ENCODE results near the gene TUT1. TPM values are rescaled to one million over a fixed set of nuclear protein-coding genes. Genes with fewer than 3 reads are reported as not detected.

TUT1 gene
- total RNA-seq, 1 experiment from 2014 or later: 20.7 TPM

- no peak within 1 kb of the TSS for H2BK20ac ChIP-seq (ENCODE audit: low read depth, low read length, poor library complexity, severe bottlenecking)
- Mint-ChIP-seq H3K27ac (peak within 1 kb of the TSS in 1 of 3 experiments; percentile 69; a peak in 1 of 7 replicates), H3K36me3 (ENCODE audit: insufficient read depth in 1 of 3, low read depth in 3 of 3) (no peaks in the 10 kb centered on the region; a peak in 1 of 7 replicates)
Observed at GRCh38 chr11:62546244-62546928, 44.9 kb downstream of the TUT1 start, which contains the start of gene AHNAK. Gene AHNAK, minus strand, starts transcription at chr11:62546806. Its CDS starts 10,708 bp downstream, at chr11:62536098.

More at GRCh38 chr11:62546244-62546928, 44.9 kb downstream of the TUT1 start, which contains the start of gene AHNAK:
- Histone ChIP-seq H3K23me2 (ENCODE audit: insufficient read length, low read depth, low read length, poor library complexity, severe bottlenecking) (peaks cover 26% of the 10 kb centered on the region), H2BK15ac (ENCODE audit: low read depth, low read length) (no peak within 1 kb of the TSS), H4K8ac (replicated peaks; ENCODE audit: insufficient read length, low read depth, low read length) (no peak within 1 kb of the TSS), H3K79me2 (ENCODE audit: insufficient read depth, low read length) (no peaks in the 10 kb centered on the region), H3K4ac (ENCODE audit: low read depth, low read length) (no peak within 1 kb of the TSS), H4K91ac (ENCODE audit: insufficient read length, low read depth, low read length) (no peak within 1 kb of the TSS), H3K4me2 (ENCODE audit: insufficient read depth, insufficient read length, low read length) (peak within 1 kb of the TSS; percentile 66), H3K4me1 (ENCODE audit: insufficient read depth, low read length) (no peaks in the 10 kb centered on the region; the same call in 1 of the 2 replicates), H2BK12ac (ENCODE audit: insufficient read length, low read depth, low read length) (no peak within 1 kb of the TSS), H3K9me3 (ENCODE audit: control insufficient read depth, low read depth, low read length) (no peaks in the 10 kb centered on the region), H2AFZ (ENCODE audit: low read length) (no peak within 1 kb of the TSS), H3K27me3 (ENCODE audit: insufficient read depth, low read length) (peaks cover 53% of the 10 kb centered on the region), H2BK5ac (ENCODE audit: insufficient read length, low read length) (no peak within 1 kb of the TSS), H4K20me1 (ENCODE audit: control insufficient read depth, insufficient read depth, insufficient read length) (peaks cover 2% of the 10 kb centered on the region), H3K9ac (ENCODE audit: extremely low read depth, insufficient read length, low read length) (no peak within 1 kb of the TSS), H4K5ac (ENCODE audit: insufficient read length, low read depth, low read length) (no peak within 1 kb of the TSS), H3K56ac (ENCODE audit: insufficient read length, low read depth, low read length) (no peak within 1 kb of the TSS), H3K79me1 (ENCODE audit: insufficient read depth, low read depth, low read length, poor library complexity, severe bottlenecking) (no peaks in the 10 kb centered on the region), H2BK120ac (ENCODE audit: low read depth, low read length, poor library complexity, severe bottlenecking) (no peak within 1 kb of the TSS), H3K27ac (ENCODE audit: insufficient read length, low read depth, low read length) (no peak within 1 kb of the TSS), H2AK5ac (ENCODE audit: insufficient read length, low read length) (no peak within 1 kb of the TSS), H3T11ph (ENCODE audit: low read length) (no peak within 1 kb of the TSS), H3K18ac (ENCODE audit: insufficient read length, low read depth, low read length) (peak within 1 kb of the TSS; percentile 59), H3K23ac (ENCODE audit: insufficient read length, low read depth, low read length) (no peak within 1 kb of the TSS), H3K14ac (ENCODE audit: insufficient read depth, low read length) (peak within 1 kb of the TSS; percentile 52; the same call in 1 of the 2 replicates)
- peak; percentile 73 for DNase-seq
- TF ChIP-seq, protein P1, sequence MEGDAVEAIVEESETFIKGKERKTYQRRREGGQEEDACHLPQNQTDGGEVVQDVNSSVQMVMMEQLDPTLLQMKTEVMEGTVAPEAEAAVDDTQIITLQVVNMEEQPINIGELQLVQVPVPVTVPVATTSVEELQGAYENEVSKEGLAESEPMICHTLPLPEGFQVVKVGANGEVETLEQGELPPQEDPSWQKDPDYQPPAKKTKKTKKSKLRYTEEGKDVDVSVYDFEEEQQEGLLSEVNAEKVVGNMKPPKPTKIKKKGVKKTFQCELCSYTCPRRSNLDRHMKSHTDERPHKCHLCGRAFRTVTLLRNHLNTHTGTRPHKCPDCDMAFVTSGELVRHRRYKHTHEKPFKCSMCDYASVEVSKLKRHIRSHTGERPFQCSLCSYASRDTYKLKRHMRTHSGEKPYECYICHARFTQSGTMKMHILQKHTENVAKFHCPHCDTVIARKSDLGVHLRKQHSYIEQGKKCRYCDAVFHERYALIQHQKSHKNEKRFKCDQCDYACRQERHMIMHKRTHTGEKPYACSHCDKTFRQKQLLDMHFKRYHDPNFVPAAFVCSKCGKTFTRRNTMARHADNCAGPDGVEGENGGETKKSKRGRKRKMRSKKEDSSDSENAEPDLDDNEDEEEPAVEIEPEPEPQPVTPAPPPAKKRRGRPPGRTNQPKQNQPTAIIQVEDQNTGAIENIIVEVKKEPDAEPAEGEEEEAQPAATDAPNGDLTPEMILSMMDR (conservative IDR thresholded peaks at IDR 0.05): no peak
- H3K9me3 Mint-ChIP-seq: no peaks in the 10 kb centered on the region; a peak in 2 of 5 replicates
- no CpG with 5 or more reads among the region's 69 CpGs for WGBS (ENCODE audit: extremely low coverage, insufficient read length, low lambda C conversion rate)
- peaks cover 90% of the 10 kb centered on the region for H3K27me3 Mint-ChIP-seq (ENCODE audit: low read depth)
- H3K4me1 Mint-ChIP-seq: peaks cover 33 to 60% of the 10 kb centered on the region in 2 experiments
- peak within 1 kb of the TSS; percentile 81 to 92 for H3K4me3 Mint-ChIP-seq

Data from H9 (cell line).